HG03045 (cell line): ENCODE results near the gene ZSWIM1.
A peak's percentile ranks its signal among the peaks of the same experiment; 100 is the strongest.
"Not testable (repeated sequence)": the region's sequence is repeated elsewhere in the genome, so short reads cannot be mapped to it uniquely, and the experiment has no call there.

Experiments
- ATAC-seq: cut with Tn5 transposase; IDR thresholded peaks from one replicate; pipeline ENCODE4 v1.9.1; 2021; ENCODE audit warnings: mild to moderate bottlenecking, moderate library complexity; ENCODE audit not compliant: unreplicated experiment

Gene ZSWIM1

GRCh38 chr20:45925821-45926506, 44.9 kb downstream of the ZSWIM1 start:
- no peak for ATAC-seq

GRCh38 chr20:45926731-45927070, 45.7 kb downstream of the ZSWIM1 start:
- no peak for ATAC-seq

GRCh38 chr20:45927071-45927878, 46.2 kb downstream of the ZSWIM1 start:
- no peak for ATAC-seq

- not testable (repeated sequence) for ATAC-seq
Measured at GRCh38 chr20:45931680-45932079, 50.7 kb downstream of the ZSWIM1 start.

- ATAC-seq, result no peak
Measured at GRCh38 chr20:45933266-45934045, 52.4 kb downstream of the ZSWIM1 start.

- peak; percentile 8 for ATAC-seq
Measured at GRCh38 chr20:45934046-45934585, 53.1 kb downstream of the ZSWIM1 start.
